GM13977 (cell line): ENCODE results near the gene ERGIC1.

Experiments
- DNase-seq: peaks from one replicate; pipeline ENCODE4 v3.0.0; 2012; ENCODE audit warnings: low spot score
- in situ Hi-C: fragments of 300-500 bp; cut with MboI; formaldehyde crosslinking; loops from one replicate; pipeline ENCODE4 v1.12.0; 2022; ENCODE audit warnings: low sequenced_read_pairs, low pct_unique_long_range_greater_than_20kb, mixed read lengths, inconsistent platforms; ENCODE audit not compliant: unreplicated experiment
- TF ChIP-seq, protein P1 (sequence below): IDR thresholded peaks from 2 replicates; pipeline ENCODE4 v1.5.1; 2012; ENCODE audit warnings: mild to moderate bottlenecking, control low read depth; ENCODE audit not compliant: insufficient read depth; ENCODE audit errors: extremely low read depth, missing control alignments

Gene ERGIC1

DNA sequence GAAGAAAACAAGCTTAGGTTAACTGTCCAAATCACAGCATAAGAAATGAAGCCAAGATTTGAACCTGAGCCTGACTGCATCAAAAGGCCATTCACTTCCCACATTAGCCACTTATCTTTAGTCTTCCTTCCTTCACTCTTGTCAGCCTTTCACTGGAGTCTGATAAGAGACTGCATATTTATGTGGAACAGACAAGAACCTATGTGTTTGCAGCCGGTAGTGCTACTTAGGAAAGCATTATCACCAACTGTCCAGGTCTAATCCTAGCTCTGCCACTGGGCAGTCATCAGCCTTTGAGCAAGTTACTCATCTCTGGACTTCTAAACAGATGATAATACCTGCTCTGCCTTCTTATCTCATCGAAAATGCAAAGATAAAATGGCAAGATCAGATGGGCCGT, 137.4 kb downstream of the ERGIC1 start:
- TF ChIP-seq, protein P1, sequence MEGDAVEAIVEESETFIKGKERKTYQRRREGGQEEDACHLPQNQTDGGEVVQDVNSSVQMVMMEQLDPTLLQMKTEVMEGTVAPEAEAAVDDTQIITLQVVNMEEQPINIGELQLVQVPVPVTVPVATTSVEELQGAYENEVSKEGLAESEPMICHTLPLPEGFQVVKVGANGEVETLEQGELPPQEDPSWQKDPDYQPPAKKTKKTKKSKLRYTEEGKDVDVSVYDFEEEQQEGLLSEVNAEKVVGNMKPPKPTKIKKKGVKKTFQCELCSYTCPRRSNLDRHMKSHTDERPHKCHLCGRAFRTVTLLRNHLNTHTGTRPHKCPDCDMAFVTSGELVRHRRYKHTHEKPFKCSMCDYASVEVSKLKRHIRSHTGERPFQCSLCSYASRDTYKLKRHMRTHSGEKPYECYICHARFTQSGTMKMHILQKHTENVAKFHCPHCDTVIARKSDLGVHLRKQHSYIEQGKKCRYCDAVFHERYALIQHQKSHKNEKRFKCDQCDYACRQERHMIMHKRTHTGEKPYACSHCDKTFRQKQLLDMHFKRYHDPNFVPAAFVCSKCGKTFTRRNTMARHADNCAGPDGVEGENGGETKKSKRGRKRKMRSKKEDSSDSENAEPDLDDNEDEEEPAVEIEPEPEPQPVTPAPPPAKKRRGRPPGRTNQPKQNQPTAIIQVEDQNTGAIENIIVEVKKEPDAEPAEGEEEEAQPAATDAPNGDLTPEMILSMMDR: no peak
- DNase-seq: no peak
- in situ Hi-C loops: no loop called here

DNA sequence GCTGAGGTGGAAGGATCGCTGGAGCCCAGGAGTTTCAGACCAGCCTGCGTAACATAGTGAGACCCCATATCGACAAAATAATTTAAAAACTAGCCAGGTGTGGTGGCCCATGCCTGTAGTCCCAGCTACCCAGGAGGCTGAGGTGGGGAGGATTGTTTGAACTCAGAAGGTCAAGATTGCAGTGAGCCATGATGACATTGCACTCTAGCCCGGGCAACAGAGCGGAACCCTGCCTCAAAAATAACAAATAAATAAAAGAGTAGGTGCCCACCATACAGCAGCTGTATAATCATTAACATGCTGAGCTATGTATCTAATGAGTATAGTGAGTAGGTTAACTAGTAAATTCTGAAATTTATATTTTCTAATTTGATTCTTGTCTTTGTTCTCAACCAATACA, 138.5 kb downstream of the ERGIC1 start:
- DNase-seq: no peak
- TF ChIP-seq, protein P1: no peak
- in situ Hi-C loops: no loop called here

DNA sequence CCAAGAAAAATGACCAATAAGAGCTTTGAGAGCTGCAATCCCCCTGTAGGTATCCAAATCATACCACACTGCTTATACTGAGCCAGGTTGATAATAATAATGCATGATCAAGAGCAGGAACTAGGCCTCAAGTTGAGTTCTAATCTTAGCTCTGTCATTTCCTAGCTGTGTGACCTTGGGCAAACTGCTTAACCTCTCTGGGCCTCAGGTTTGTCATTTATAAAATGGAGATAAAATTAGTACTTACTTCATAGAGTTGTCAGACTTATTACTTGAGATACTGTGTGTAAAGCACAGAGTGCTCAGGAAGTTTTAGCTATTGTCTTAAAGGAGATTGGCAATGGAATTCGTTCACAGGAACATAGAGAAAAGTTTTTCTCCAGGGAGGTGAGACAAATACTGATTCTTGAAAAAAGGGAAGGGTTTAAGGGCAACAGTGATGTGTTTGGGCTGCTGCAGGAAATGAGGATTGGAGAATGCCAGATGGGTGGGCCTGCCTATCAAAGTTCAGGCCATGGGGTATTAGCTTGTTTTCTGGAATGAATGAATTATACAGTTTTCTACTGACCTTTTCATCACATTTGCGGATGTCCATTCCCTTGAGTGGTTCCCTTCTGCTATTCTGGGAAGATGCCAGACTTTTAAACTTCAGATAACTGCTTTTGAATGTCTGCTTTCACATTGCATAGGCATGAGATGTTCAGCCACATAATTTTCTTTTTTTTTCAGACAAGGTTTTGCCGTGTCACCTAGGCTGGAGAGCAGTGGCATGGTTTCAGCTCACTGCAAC, 139.3 kb downstream of the ERGIC1 start:
- in situ Hi-C loops: no loop called here
- no peak for DNase-seq
- TF ChIP-seq, protein P1: no peak

DNA sequence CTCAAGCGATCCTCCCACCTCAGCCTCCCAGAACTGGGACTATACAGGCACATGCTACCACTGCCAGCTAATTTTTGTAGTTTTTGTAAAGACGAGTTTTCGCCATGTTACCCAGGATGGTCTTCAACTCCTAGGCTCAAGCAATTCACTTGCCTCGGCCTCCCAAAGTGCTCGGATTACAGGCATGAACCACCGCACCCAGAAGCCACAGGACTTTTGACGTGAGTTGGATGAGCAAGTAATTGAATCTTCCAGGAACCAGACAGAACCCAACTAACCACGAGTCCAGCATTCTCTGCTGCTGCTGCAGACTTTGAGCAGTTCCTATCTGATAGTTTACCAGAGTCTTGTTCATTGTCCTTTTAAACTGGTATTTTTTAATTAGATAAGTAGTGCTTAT, 139.9 kb downstream of the ERGIC1 start:
- TF ChIP-seq, protein P1: no peak
- in situ Hi-C loops: no loop called here
- no peak for DNase-seq

DNA sequence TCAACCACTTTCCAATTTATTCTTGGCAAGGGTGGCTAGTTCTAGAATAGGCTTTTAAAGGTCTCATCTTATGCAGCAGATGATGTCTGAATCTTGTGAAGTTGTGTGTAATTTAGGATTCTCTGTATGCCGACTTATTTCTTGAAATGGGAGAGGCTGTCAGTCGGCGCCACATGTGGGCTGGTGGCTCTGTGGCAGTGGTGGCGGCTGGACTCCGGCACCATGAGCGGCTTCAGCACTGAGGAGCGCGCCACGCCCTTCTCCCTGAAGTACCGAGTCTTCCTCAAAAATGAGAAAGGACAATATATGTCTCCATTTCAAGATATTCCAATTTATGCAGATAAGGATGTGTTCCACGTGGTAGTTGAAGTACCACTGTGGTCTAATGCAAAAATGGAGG, 141.2 kb downstream of the ERGIC1 start:
- TF ChIP-seq, protein P1: no peak
- DNase-seq: no peak
- in situ Hi-C loops: loop anchor here (25.0 kb wide), 1 partner anchor 162 kb away; the partner anchor contains the start of gene BNIP1

DNA sequence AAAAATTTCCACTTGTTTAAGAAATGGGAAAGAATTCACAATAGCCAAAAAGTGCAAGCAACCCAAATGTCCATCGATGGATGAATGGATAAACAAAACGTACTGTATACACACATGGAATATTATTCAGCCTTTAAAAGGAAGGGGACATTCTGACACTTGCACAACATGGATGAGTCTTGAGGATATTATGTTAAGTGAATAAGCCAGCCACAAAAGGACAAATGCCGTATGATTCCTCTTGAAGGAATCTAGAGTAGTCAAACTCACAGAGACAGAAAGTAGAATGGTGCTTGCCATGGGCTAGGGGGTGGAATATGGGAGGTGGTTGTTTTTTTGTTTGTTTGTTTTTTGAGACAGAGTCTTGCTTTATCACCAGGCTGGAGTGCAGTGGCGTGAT, 145.7 kb downstream of the ERGIC1 start:
- in situ Hi-C loops: loop anchor here (25.0 kb wide), 1 partner anchor 158 kb away; the partner anchor contains the start of gene BNIP1
- TF ChIP-seq, protein P1: no peak
- DNase-seq: no peak
